IPS-15b (cell line): ENCODE results near the gene NAXD.

Experiments
- H3K27me3 ChIP-seq: one replicate; pipeline ENCODE4 v1.6.1; 2013; ENCODE audit warnings: low read length; ENCODE audit not compliant: control insufficient read depth, insufficient read depth
- H3K36me3 ChIP-seq: one replicate; pipeline ENCODE4 v1.6.1; 2013; ENCODE audit warnings: low read length; ENCODE audit not compliant: control insufficient read depth, insufficient read depth
- H3K4me1 ChIP-seq: one replicate; pipeline ENCODE4 v1.6.1; 2013; ENCODE audit warnings: mild to moderate bottlenecking, low read length; ENCODE audit not compliant: control insufficient read depth, insufficient read depth
- H3K4me3 ChIP-seq: one replicate; pipeline ENCODE4 v1.5.1; 2013; ENCODE audit warnings: low read depth, low read length
- H3K9ac ChIP-seq: one replicate; pipeline ENCODE4 v1.6.1; 2013; ENCODE audit warnings: low read depth, mild to moderate bottlenecking, low read length
- H3K9me3 ChIP-seq: one replicate; pipeline ENCODE4 v1.6.1; 2013; ENCODE audit warnings: mild to moderate bottlenecking, low read length; ENCODE audit not compliant: control insufficient read depth, insufficient read depth

Gene NAXD

DNA sequence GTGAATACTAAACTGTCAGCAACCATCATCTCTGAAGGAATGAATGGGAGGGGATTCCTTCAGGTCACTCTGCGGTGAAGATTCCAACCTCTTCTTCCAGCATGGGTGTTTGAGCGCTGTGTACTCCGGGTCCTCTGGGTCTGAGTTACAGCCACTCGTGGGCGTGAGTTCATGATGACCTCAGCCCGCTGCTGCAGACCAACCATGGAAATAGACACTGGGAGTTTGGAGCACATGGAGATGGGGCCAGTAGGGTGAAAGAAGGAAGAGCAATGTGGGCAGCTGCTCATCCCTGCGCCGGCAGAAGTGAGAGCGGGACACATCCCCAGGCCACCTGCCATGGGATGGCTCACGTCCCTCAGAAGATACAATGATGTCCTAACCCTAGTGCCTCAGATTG, 37.0 kb upstream of the NAXD start:
- Histone ChIP-seq H3K4me1 (no peaks in the 10 kb centered on the region), H3K9ac (no peak overlapping the region), H3K36me3 (no peaks in the 10 kb centered on the region), H3K27me3 (no peaks in the 10 kb centered on the region), H3K4me3 (no peak overlapping the region), H3K9me3 (no peaks in the 10 kb centered on the region)

GRCh38 chr13:110580800-110581199, 34.5 kb upstream of the NAXD start:
- Histone ChIP-seq H3K27me3 (no peaks in the 10 kb centered on the region), H3K36me3 (no peaks in the 10 kb centered on the region), H3K9ac (no peak overlapping the region), H3K9me3 (no peaks in the 10 kb centered on the region), H3K4me3 (no peak overlapping the region), H3K4me1 (no peaks in the 10 kb centered on the region)

GRCh38 chr13:110581506-110582185, 33.7 kb upstream of the NAXD start:
- Histone ChIP-seq H3K9me3 (no peaks in the 10 kb centered on the region), H3K4me1 (no peaks in the 10 kb centered on the region), H3K4me3 (no peak overlapping the region), H3K36me3 (no peaks in the 10 kb centered on the region), H3K9ac (no peak overlapping the region), H3K27me3 (no peaks in the 10 kb centered on the region)

DNA sequence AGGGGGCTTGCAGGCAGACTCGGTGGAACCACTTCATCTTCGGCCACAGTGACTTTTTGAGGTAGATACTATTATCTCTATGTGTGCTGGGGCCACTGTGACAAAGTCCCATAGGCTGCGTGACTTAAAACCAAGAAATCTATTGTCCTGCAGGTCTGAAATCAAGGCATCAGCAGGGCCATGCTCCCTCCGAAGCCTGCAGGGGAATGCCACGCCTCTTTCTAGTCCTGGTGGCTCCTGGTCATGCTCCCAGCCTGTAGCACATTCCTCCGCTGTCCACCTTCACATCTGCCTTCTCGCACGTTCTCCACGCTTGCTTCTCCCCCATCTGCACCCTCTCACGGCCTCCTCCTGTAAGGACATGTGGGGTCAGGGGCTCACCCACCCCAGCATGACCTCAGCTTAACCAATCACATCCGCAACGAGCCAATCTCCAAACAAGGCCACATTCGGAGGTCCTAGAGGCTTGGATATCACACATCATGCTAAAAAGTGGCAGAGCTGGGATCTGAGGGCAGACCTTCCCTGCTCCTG, 32.9 kb upstream of the NAXD start:
- H3K27me3 ChIP-seq = no peaks in the 10 kb centered on the region
- H3K4me3 ChIP-seq = no peak overlapping the region
- H3K9ac ChIP-seq = no peak overlapping the region
- no peaks in the 10 kb centered on the region for H3K9me3 ChIP-seq
- H3K36me3 ChIP-seq = no peaks in the 10 kb centered on the region
- H3K4me1 ChIP-seq = no peaks in the 10 kb centered on the region

GRCh38 chr13:110583178-110583865, 32.0 kb upstream of the NAXD start:
- H3K4me1 ChIP-seq = no peaks in the 10 kb centered on the region
- H3K9me3 ChIP-seq = no peaks in the 10 kb centered on the region
- H3K9ac ChIP-seq = no peak overlapping the region
- H3K4me3 ChIP-seq = no peak overlapping the region
- no peaks in the 10 kb centered on the region for H3K27me3 ChIP-seq
- no peaks in the 10 kb centered on the region for H3K36me3 ChIP-seq

GRCh38 chr13:110589793-110590390, 25.5 kb upstream of the NAXD start:
- no peak overlapping the region for H3K4me3 ChIP-seq
- H3K9me3 ChIP-seq = no peaks in the 10 kb centered on the region
- H3K4me1 ChIP-seq = no peaks in the 10 kb centered on the region
- no peaks in the 10 kb centered on the region for H3K36me3 ChIP-seq
- H3K9ac ChIP-seq = no peak overlapping the region
- H3K27me3 ChIP-seq = no peaks in the 10 kb centered on the region

GRCh38 chr13:110590577-110590976, 24.8 kb upstream of the NAXD start:
- Histone ChIP-seq H3K9ac (no peak overlapping the region), H3K4me1 (no peaks in the 10 kb centered on the region), H3K9me3 (no peaks in the 10 kb centered on the region), H3K4me3 (no peak overlapping the region), H3K27me3 (no peaks in the 10 kb centered on the region), H3K36me3 (no peaks in the 10 kb centered on the region)

DNA sequence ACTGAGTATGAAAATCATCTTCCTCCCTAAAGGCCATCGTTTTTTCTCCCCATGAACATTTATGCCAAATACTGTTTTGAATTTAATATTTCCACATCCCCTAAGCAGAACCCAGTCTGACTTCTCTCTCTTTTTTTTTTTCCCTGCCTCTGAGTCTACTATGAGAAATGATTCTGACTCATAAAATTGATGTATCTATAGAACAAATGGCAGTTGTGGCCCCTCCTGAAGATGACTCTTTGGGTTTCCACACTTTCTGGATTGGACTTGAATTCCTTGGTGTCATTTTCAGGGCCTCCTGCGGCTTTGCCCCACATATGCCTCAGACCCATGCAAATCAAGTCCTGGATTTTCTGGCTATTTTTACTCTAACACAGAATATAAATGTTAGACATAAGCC, 22.7 kb upstream of the NAXD start:
- H3K27me3 ChIP-seq = no peaks in the 10 kb centered on the region
- H3K4me3 ChIP-seq = no peak overlapping the region
- H3K4me1 ChIP-seq = no peaks in the 10 kb centered on the region
- no peak overlapping the region for H3K9ac ChIP-seq
- H3K9me3 ChIP-seq = no peaks in the 10 kb centered on the region
- H3K36me3 ChIP-seq = no peaks in the 10 kb centered on the region

DNA sequence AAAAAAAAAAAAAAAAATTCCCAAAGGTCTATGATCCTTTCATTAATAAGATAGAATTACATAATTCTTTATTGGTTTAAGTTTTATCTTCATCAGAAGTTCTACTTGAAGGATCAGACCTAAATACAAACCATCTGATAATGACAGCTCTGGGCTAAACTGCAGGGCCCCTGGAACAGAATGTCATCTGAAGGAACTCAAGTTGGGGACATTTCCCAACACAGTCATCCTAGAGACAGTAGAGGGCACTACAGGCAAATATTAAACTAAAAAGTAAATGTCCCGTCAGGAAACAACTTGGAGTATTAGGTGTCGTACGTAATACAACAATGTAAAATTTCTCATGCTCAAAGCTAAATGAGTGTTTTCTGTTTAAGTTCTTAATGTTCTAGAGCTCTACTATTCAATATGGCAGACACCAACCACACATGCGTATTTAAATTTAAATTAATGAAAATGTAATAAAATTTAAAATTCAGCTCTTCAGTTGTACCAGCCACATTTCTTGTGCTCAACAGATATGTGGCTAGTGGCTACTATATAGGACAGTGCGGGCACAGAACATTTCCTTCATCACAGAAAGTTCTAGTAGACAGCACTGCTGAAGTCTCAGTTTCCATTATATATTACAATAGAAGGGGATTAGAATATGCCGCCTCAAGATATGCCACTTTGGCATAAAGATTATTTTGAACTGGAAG, 21.8 kb upstream of the NAXD start:
- Histone ChIP-seq H3K27me3 (no peaks in the 10 kb centered on the region), H3K9me3 (no peaks in the 10 kb centered on the region), H3K9ac (no peak overlapping the region), H3K4me1 (no peaks in the 10 kb centered on the region), H3K36me3 (no peaks in the 10 kb centered on the region), H3K4me3 (no peak overlapping the region)

DNA sequence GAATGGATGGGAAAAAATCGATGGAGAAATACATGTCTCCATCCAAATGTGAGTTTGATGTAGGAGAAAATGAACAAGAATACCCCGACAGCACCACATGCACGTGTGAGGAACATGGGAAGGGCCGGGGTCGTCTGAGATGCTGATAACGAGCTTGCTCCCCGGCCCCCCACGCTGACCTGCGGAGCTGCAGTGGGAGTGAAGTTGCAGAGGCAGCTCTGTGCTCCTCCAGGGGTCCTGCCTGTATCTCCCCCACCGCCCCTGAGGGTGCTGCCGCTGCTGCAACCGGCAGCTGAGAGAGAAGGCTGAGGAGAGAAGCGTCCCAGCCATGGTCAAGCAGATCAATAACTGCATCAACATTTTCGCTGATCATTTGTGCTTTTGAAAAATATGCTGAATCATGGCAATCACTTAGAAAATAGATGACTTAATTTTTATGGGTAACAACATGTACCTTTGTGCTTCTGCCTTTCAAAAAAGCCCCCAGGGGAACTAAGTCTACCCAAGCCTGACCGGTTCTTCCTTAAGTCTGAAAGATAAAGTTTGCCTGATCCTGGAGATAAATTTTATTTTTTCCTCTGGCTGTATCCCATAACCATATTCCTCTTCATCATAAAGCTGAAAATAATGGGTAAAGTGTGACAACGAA, 18.2 kb upstream of the NAXD start:
- no peak overlapping the region for H3K9ac ChIP-seq
- H3K9me3 ChIP-seq = no peaks in the 10 kb centered on the region
- no peaks in the 10 kb centered on the region for H3K4me1 ChIP-seq
- no peak overlapping the region for H3K4me3 ChIP-seq
- H3K27me3 ChIP-seq = no peaks in the 10 kb centered on the region
- H3K36me3 ChIP-seq = no peaks in the 10 kb centered on the region

- no peak overlapping the region for H3K9ac ChIP-seq
- no peaks in the 10 kb centered on the region for H3K27me3 ChIP-seq
- no peak overlapping the region for H3K4me3 ChIP-seq
- no peaks in the 10 kb centered on the region for H3K36me3 ChIP-seq
- H3K9me3 ChIP-seq = no peaks in the 10 kb centered on the region
- no peaks in the 10 kb centered on the region for H3K4me1 ChIP-seq
Observed at GRCh38 chr13:110600261-110600819, 15.0 kb upstream of the NAXD start.
